SK-N-SH treated with all-trans-retinoic acid at 6 μM for 48 hours (cell line): Measurements from ENCODE around the gene BMPR1B.

Source experiments
- BACH2 ChIP-seq: fragments of 250-450 bp; sonication (Bioruptor Pico); IDR thresholded peaks from 2 replicates; pipeline ENCODE4 v1.9.0; 2021; ENCODE audit warnings: mild to moderate bottlenecking, borderline replicate concordance
- OSR1 ChIP-seq: fragments of 250-450 bp; sonication (Bioruptor Pico); IDR thresholded peaks from 2 replicates; pipeline ENCODE4 v1.8.0; 2022; ENCODE audit warnings: moderate library complexity, mild to moderate bottlenecking, inconsistent platforms
- RARB ChIP-seq: fragments of 250-450 bp; sonication (Bioruptor Pico); IDR thresholded peaks from 2 replicates; pipeline ENCODE4 v1.8.0; 2021; ENCODE audit warnings: mild to moderate bottlenecking, moderate library complexity
- ZFP3 ChIP-seq: fragments of 250-450 bp; sonication (Bioruptor Pico); IDR thresholded peaks from 2 replicates; pipeline ENCODE4 v1.5.0; 2020; ENCODE audit warnings: mild to moderate bottlenecking, moderate library complexity

- TF ChIP-seq BACH2 (CRISPR knock-in tag) (no peak), ZFP3 (CRISPR knock-in tag) (no peak), OSR1 (no peak), RARB (CRISPR knock-in tag) (no peak)
These were observed 203.7 kb downstream of the BMPR1B start for GRCh38 chr4:94961420-94961819.
